WTC11 (cell line): Measurements from ENCODE around the gene TXNDC5. TPM values are rescaled to one million over a fixed set of nuclear protein-coding genes. Genes with fewer than 3 reads are reported as not detected.

ENCODE experiments used
- ATAC-seq: fragments of 200-7000 bp; cut with Tn5 transposase; 2 replicates; pipeline ENCODE4 v1.10.0; 2021; ENCODE audit warnings: mild to moderate bottlenecking, moderate library complexity
- CTCF ChIA-PET: fragments of 300-600 bp; sonication (Branson Sonifier 250); formaldehyde crosslinking; loops from one replicate; lab custom pipeline; 2021; ENCODE audit warnings: antibody characterized with exemption; lab: Charles Lee
- POLR2A ChIA-PET: fragments of 350-600 bp; sonication (Branson Sonifier 250); formaldehyde crosslinking; loops from one replicate; lab custom pipeline; 2021; ENCODE audit warnings: antibody characterized with exemption; lab: Charles Lee
- DNase-seq: peaks from one replicate; pipeline ENCODE4 v3.0.0; 2021; ENCODE audit warnings: low spot score
- H3K27ac Mint-ChIP-seq: 2 replicates; pipeline ENCODE4 v1.8.0; 2021; ENCODE audit warnings: mixed read lengths
- H3K27me3 Mint-ChIP-seq: 2 replicates; pipeline ENCODE4 v1.8.0; 2021; ENCODE audit warnings: low read depth, mild to moderate bottlenecking, moderate library complexity, mixed read lengths
- H3K36me3 Mint-ChIP-seq: 2 replicates; pipeline ENCODE4 v1.8.0; 2021; ENCODE audit warnings: mixed read lengths
- H3K4me1 Mint-ChIP-seq: 2 replicates; pipeline ENCODE4 v1.8.0; 2022; ENCODE audit warnings: mixed read lengths
- H3K4me3 Mint-ChIP-seq: 2 replicates; pipeline ENCODE4 v1.8.0; 2021; ENCODE audit warnings: mild to moderate bottlenecking, moderate library complexity, mixed read lengths
- H3K9me3 Mint-ChIP-seq: 2 replicates; pipeline ENCODE4 v1.8.0; 2021; ENCODE audit warnings: mixed read lengths
- ATF6 ChIP-seq: sonication (generic); formaldehyde crosslinking; IDR thresholded peaks from 2 replicates; pipeline ENCODE4 v1.8.1; 2023; ENCODE audit warnings: mild to moderate bottlenecking, missing genetic modification reagents
- EMX1 ChIP-seq: fragments of 250-450 bp; sonication (Bioruptor Pico); IDR thresholded peaks from 2 replicates; pipeline ENCODE4 v1.8.0; 2021; ENCODE audit warnings: mild to moderate bottlenecking
- ESRRA ChIP-seq: sonication (generic); formaldehyde crosslinking; IDR thresholded peaks from 2 replicates; pipeline ENCODE4 v1.8.1; 2022; ENCODE audit warnings: mild to moderate bottlenecking, missing genetic modification reagents, borderline replicate concordance
- FOXK1 ChIP-seq: sonication (generic); formaldehyde crosslinking; IDR thresholded peaks from 2 replicates; pipeline ENCODE4 v1.8.0; 2022; ENCODE audit warnings: mild to moderate bottlenecking, moderate library complexity, missing genetic modification reagents
- GTF2I ChIP-seq: fragments of 250-450 bp; sonication (Bioruptor Pico); conservative IDR thresholded peaks from 2 replicates; pipeline ENCODE4 v1.4.0; 2021; ENCODE audit warnings: mild to moderate bottlenecking
- JAZF1 ChIP-seq: fragments of 250-450 bp; sonication (Bioruptor Pico); IDR thresholded peaks from 2 replicates; pipeline ENCODE4 v1.9.0; 2021; ENCODE audit warnings: moderate library complexity, mild to moderate bottlenecking, inconsistent platforms
- MXD4 ChIP-seq: fragments of 250-450 bp; sonication (Bioruptor Pico); IDR thresholded peaks from 2 replicates; pipeline ENCODE4 v1.8.0; 2021; ENCODE audit warnings: mild to moderate bottlenecking, moderate library complexity, borderline replicate concordance
- SP1 ChIP-seq: sonication (generic); formaldehyde crosslinking; conservative IDR thresholded peaks from 2 replicates; pipeline ENCODE4 v1.8.1; 2022; ENCODE audit warnings: missing genetic modification reagents
- TEAD4 ChIP-seq: sonication (generic); formaldehyde crosslinking; IDR thresholded peaks from 2 replicates; pipeline ENCODE4 v1.8.0; 2022; ENCODE audit warnings: mild to moderate bottlenecking, missing genetic modification reagents
- ZMAT4 ChIP-seq: fragments of 250-450 bp; sonication (Bioruptor Pico); IDR thresholded peaks from 2 replicates; pipeline ENCODE4 v1.9.0; 2021; ENCODE audit warnings: mild to moderate bottlenecking
- ZNF263 ChIP-seq: sonication (generic); formaldehyde crosslinking; IDR thresholded peaks from 2 replicates; pipeline ENCODE4 v1.8.1; 2022; ENCODE audit warnings: low read depth, mild to moderate bottlenecking, moderate library complexity, missing genetic modification reagents
- ZNF416 ChIP-seq: fragments of 250-450 bp; sonication (Bioruptor Pico); IDR thresholded peaks from 2 replicates; pipeline ENCODE4 v1.9.0; 2021; ENCODE audit warnings: mild to moderate bottlenecking, inconsistent platforms
- ZNF425 ChIP-seq: fragments of 250-450 bp; sonication (Bioruptor Pico); conservative IDR thresholded peaks from 2 replicates; pipeline ENCODE4 v1.9.0; 2021; ENCODE audit warnings: mild to moderate bottlenecking
- total RNA-seq: library from RNA; stranded (reverse); gene quantifications from 3 replicates; pipeline ENCODE4 v1.2.3, GENCODE V29; 2021
- TF ChIP-seq, protein P1 (sequence below): sonication (generic); formaldehyde crosslinking; IDR thresholded peaks from 2 replicates; pipeline ENCODE4 v1.8.0; 2022; ENCODE audit warnings: mild to moderate bottlenecking, missing genetic modification reagents
- TF ChIP-seq, protein P2 (sequence below): sonication (generic); formaldehyde crosslinking; IDR thresholded peaks from 2 replicates; pipeline ENCODE4 v1.8.1; 2023; ENCODE audit warnings: mild to moderate bottlenecking, moderate library complexity, missing genetic modification reagents
- TF ChIP-seq, protein P3 (sequence below): sonication (generic); formaldehyde crosslinking; IDR thresholded peaks from 2 replicates; pipeline ENCODE4 v1.8.1; 2023; ENCODE audit warnings: mild to moderate bottlenecking, missing genetic modification reagents, moderate library complexity
- TF ChIP-seq, protein P4 (sequence below): sonication (generic); formaldehyde crosslinking; IDR thresholded peaks from 2 replicates; pipeline ENCODE4 v1.8.0; 2023; ENCODE audit warnings: mild to moderate bottlenecking, missing genetic modification reagents
- TF ChIP-seq, protein P5 (sequence below): sonication (generic); formaldehyde crosslinking; IDR thresholded peaks from 2 replicates; pipeline ENCODE4 v1.8.0; 2023; ENCODE audit warnings: missing genetic modification reagents

The TXNDC5 gene
- total RNA-seq, 1 experiment from 2014 or later = 141 TPM

GRCh38 chr6:7956257-7956656 is 45.7 kb upstream of the TXNDC5 start (continued):
- TF ChIP-seq, protein P1, sequence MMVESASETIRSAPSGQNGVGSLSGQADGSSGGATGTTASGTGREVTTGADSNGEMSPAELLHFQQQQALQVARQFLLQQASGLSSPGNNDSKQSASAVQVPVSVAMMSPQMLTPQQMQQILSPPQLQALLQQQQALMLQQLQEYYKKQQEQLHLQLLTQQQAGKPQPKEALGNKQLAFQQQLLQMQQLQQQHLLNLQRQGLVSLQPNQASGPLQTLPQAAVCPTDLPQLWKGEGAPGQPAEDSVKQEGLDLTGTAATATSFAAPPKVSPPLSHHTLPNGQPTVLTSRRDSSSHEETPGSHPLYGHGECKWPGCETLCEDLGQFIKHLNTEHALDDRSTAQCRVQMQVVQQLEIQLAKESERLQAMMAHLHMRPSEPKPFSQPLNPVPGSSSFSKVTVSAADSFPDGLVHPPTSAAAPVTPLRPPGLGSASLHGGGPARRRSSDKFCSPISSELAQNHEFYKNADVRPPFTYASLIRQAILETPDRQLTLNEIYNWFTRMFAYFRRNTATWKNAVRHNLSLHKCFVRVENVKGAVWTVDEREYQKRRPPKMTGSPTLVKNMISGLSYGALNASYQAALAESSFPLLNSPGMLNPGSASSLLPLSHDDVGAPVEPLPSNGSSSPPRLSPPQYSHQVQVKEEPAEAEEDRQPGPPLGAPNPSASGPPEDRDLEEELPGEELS = no peak
- TF ChIP-seq ZMAT4 (CRISPR knock-in tag) = no peak

DNA sequence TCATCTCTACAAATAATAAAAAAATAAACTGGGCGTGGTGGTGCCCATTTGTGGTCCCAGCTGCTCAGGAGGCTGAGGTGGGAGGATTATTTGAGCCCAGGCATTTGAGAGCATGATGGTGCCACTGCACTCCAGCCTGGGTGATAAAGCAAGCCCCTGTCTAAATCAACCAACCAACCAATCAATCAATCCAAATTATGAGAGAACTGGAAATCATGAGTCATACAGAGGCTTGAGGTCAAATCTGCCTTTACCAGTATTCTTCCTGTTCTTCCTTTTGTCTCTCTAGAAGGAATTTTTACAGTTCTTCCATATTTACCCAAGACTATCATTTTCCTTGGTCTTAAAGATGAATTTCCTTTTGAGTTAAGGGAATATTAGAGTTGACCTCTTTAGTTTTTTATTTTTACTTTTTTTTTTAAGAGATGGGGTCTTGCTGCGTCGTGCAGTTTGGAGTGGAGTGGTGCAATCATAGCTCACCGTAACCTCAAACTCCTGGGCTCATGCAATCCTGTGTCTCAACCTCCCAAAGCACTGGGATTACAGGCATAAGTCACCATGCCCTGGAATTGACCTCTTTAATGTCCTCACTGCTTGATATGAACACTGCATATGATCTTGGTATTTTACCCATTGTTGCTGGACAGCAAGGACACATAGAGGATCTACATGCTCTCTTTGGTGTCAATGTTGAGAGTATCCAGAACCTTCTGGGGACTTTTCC is 44.1 kb upstream of the TXNDC5 start:
- no peak for DNase-seq
- H3K9me3 Mint-ChIP-seq = peaks cover 15% of the 10 kb centered on the region
- no peak overlapping the region for H3K27ac Mint-ChIP-seq
- H3K36me3 Mint-ChIP-seq = peaks cover 4% of the 10 kb centered on the region; the same call in 1 of the 2 replicates
- peaks cover 6% of the 10 kb centered on the region for H3K27me3 Mint-ChIP-seq
- H3K4me1 Mint-ChIP-seq = no peaks in the 10 kb centered on the region
- no peak overlapping the region for H3K4me3 Mint-ChIP-seq
- POLR2A ChIA-PET = no interaction called here
- CTCF ChIA-PET = no interaction called here
- no peak for TF ChIP-seq JAZF1 (CRISPR knock-in tag)
- no peak for TF ChIP-seq ZNF416 (CRISPR knock-in tag)
- no peak for TF ChIP-seq ATF6 (CRISPR knock-in tag)
- no peak for TF ChIP-seq ZNF263 (CRISPR knock-in tag)
- TF ChIP-seq EMX1 (CRISPR knock-in tag) = no peak
- TF ChIP-seq, protein P2, sequence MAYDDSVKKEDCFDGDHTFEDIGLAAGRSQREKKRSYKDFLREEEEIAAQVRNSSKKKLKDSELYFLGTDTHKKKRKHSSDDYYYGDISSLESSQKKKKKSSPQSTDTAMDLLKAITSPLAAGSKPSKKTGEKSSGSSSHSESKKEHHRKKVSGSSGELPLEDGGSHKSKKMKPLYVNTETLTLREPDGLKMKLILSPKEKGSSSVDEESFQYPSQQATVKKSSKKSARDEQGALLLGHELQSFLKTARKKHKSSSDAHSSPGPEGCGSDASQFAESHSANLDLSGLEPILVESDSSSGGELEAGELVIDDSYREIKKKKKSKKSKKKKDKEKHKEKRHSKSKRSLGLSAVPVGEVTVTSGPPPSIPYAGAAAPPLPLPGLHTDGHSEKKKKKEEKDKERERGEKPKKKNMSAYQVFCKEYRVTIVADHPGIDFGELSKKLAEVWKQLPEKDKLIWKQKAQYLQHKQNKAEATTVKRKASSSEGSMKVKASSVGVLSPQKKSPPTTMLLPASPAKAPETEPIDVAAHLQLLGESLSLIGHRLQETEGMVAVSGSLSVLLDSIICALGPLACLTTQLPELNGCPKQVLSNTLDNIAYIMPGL = no peak
- no peak for TF ChIP-seq ZNF425
- TF ChIP-seq FOXK1 (CRISPR knock-in tag) = no peak
- no peak for TF ChIP-seq ESRRA
- TF ChIP-seq MXD4 = no peak
- TF ChIP-seq SP1 (CRISPR knock-in tag) = no peak
- TF ChIP-seq, protein P3, sequence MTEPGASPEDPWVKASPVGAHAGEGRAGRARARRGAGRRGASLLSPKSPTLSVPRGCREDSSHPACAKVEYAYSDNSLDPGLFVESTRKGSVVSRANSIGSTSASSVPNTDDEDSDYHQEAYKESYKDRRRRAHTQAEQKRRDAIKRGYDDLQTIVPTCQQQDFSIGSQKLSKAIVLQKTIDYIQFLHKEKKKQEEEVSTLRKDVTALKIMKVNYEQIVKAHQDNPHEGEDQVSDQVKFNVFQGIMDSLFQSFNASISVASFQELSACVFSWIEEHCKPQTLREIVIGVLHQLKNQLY = no peak
- TF ChIP-seq, protein P4, sequence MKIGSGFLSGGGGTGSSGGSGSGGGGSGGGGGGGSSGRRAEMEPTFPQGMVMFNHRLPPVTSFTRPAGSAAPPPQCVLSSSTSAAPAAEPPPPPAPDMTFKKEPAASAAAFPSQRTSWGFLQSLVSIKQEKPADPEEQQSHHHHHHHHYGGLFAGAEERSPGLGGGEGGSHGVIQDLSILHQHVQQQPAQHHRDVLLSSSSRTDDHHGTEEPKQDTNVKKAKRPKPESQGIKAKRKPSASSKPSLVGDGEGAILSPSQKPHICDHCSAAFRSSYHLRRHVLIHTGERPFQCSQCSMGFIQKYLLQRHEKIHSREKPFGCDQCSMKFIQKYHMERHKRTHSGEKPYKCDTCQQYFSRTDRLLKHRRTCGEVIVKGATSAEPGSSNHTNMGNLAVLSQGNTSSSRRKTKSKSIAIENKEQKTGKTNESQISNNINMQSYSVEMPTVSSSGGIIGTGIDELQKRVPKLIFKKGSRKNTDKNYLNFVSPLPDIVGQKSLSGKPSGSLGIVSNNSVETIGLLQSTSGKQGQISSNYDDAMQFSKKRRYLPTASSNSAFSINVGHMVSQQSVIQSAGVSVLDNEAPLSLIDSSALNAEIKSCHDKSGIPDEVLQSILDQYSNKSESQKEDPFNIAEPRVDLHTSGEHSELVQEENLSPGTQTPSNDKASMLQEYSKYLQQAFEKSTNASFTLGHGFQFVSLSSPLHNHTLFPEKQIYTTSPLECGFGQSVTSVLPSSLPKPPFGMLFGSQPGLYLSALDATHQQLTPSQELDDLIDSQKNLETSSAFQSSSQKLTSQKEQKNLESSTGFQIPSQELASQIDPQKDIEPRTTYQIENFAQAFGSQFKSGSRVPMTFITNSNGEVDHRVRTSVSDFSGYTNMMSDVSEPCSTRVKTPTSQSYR (CRISPR knock-in tag) = no peak
- no peak for TF ChIP-seq TEAD4 (CRISPR knock-in tag)
- no peak for TF ChIP-seq GTF2I
- TF ChIP-seq, protein P5, sequence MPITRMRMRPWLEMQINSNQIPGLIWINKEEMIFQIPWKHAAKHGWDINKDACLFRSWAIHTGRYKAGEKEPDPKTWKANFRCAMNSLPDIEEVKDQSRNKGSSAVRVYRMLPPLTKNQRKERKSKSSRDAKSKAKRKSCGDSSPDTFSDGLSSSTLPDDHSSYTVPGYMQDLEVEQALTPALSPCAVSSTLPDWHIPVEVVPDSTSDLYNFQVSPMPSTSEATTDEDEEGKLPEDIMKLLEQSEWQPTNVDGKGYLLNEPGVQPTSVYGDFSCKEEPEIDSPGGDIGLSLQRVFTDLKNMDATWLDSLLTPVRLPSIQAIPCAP = no peak
- no peak for ATAC-seq
